Endometrium (tissue), 2 donors: ENCODE results near the gene MCF2L.
"Not testable (repeated sequence)": the region's sequence is repeated elsewhere in the genome, so short reads cannot be mapped to it uniquely, and the experiment has no call there.

ENCODE experiments used
- FAIRE-seq: peaks from 2 replicates; lab custom pipeline; 2012; peaks lifted over from hg19 to GRCh38; lab: Jason Lieb, UNC
- donor health status: control.
- donor health status: control.

MCF2L gene

DNA sequence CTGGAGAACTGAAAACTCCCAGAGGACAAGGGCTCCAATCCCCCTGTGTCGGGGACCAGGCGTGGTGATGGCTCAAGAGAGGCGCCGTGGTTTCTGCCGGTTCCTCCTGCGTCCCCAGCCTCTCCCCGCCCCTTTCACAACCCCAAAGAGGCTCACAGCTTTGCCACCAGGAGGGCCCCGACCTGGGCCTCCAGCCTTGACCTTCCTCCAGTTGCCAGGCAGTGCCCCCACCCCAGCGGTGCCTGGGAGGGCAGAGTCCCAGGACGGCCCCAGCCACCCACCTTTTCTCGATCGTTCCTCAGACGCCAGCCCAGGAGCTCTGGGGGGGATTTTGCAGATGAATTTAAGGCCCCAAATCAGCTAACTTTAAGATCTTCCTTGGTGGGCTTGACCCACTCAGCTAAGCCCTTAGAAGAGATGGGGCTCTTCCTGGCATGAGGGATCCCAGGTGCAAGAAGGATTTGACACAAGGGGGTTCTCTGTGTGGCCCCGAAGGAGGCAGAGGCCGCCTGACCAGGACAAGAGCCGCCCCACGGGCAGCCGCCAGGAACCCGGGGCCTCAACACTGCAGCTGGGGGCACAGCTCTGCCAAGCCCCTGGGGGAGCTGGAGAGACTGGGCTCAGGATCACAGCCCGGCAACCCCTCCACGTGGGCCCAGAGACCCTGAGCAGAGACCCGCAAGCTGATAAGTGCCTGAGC, 47.0 kb downstream of the MCF2L start:
- FAIRE-seq = no peak

DNA sequence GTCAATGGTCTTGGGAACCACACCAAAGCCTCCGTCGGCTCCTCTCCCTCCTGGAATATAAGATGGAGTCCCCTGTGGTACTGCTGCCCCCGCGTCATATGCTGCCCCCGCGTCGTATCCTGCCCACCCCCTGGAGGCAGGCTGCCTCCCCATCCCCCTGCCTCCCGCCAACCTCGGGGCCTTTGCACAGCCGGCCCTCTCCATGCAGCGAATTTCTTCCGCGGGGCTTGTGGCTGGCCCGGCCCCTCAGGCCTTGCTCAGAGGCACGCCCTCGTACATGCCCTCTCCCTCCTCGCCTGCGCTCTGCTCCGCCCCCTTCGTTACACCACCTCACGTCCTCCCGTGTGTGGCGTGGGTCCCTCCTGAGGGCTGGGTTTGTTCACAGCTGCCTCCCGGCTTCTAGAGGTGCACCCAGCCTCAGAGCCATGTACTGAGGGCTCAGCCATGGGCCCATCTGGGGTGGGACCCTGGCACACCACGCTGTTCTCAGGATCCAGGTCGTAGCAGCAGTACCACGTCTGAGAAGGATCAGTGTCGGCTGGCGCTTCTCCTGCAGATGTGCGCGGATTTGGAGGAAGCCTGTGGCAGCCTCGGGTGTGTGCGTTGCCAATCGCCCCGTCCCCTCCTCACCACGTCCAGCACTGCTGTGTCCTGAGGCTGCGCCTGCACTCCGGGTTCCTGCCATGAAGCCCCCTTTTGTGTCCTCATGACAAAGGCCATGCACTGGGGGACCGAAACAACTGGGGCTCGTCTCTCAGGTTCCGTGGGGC, 47.7 kb downstream of the MCF2L start:
- no peak for FAIRE-seq

DNA sequence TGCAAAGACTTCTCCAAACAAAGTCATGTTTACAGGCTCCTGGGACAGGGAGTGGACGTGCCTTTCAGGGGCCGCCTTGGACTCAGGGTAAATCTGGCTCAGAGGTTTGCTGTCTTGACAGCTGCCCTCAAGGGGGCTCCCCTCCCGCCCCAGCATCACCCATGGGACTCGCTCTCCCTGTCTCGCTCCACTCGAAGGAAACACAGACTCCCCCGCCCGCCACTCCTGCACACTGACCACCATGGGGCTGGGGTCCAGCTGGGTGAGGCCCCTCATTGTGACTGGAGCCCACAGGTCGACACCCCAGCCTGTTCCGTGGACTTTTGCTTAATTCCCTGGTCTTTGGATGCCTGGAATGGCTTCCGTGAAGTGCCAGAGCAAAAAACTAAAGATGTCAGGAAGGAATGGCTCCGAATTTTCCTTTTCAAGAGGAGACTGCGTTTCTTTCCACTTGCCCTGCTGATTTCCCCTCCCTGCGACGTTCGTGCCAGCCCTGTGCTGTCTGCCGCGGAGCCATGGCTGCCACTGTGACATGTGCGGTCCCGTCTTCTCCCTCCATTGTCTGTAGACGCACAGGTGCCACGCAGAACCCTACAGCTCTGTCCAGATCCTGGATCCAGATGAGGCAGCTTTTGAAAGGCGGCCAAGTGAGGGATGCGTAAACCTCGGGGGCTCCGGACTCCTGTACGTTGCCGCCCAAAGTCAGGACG, 48.6 kb downstream of the MCF2L start:
- no peak for FAIRE-seq

- no peak for FAIRE-seq
These were observed 49.9 kb downstream of the MCF2L start for GRCh38 chr13:113018676-113019465.

DNA sequence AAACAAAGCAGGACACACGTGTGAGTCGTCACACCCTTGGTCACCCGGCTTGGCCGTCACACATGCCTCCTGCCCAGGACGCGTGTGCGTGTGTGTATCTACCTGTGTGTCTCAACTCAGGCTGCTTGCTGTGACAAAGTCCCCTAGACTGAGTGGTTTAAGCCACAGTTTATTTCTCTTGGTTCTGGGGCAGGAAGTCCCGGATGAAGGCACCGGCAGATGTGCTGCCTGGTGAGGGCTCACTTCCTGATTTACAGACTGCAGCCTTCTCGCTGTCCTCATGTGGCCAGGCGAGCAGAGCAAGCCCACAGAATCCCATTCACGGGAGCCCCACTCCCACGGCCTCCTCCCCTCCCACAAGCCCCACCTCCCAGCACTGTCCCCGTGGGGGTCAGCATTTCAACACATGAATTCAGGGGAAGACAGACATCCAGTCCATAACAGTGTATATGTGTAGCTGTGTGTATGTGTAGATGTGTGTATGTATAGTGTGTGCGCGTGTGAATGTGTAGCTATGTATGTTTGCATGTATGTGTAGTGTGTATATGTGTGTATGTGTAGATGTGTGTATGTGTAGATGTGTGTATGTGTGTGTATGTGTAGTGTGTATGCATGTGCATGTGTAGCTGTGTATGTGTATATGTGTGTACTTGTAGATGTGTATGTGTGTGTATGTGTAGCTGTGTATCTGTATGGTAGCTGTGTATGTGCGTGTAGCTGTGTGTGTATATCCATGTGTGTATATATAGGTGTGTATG, 51.5 kb downstream of the MCF2L start:
- no peak for FAIRE-seq

DNA sequence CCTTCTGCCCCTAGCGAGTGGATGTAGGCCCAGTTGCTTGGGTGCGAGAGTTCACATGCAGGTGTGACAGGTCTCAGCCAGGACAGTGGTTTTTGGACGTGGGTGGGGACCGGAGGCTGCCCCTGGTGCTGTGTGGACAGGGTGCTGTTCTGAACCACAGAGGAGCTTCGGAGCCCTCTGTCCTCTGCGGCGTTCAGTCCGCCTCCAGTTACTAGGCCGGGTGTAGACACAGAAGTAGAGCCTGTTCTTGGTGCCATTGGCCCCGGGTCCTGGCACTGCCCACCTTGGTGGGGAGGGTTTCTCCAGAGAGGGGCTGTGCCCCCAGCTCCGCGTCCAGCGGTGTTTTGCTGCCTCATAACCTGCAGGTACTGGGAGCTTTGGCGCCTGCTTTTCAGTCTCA, 52.4 kb downstream of the MCF2L start:
- FAIRE-seq = no peak

- FAIRE-seq = no peak
These were observed 52.8 kb downstream of the MCF2L start for GRCh38 chr13:113021811-113022210.

GRCh38 chr13:113022391-113022744, 53.4 kb downstream of the MCF2L start:
- FAIRE-seq = no peak

GRCh38 chr13:113022745-113023574, 53.9 kb downstream of the MCF2L start:
- no peak for FAIRE-seq

GRCh38 chr13:113023694-113024430, 54.8 kb downstream of the MCF2L start:
- FAIRE-seq = no peak

GRCh38 chr13:113024466-113024865, 55.5 kb downstream of the MCF2L start:
- FAIRE-seq = no peak

DNA sequence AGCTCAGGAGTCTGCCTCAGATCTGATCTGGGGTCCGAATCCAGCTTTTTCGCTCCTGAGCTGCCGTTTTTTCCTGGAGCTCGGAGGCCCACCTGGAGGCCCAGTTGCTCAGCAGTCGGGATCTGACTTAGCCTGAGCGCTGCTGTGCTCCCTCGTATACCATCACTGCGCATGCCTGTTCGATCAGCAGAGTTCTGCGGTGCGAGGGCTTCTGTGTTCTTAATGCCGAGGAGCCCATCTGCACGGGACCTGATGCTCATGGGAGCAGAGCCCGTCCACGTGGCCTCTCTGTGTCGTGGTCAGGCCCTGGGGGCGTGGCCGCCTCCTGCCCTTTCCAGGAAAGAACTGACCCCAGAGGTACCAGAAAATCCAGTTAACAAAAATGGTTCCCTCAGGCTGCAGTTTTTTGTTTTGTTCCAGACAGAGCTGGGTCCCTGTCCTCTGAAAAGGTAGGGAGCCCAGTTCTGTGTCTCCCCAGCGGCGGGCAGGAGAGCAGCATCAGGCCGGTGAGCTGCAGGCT, 57.4 kb downstream of the MCF2L start:
- no peak for FAIRE-seq

DNA sequence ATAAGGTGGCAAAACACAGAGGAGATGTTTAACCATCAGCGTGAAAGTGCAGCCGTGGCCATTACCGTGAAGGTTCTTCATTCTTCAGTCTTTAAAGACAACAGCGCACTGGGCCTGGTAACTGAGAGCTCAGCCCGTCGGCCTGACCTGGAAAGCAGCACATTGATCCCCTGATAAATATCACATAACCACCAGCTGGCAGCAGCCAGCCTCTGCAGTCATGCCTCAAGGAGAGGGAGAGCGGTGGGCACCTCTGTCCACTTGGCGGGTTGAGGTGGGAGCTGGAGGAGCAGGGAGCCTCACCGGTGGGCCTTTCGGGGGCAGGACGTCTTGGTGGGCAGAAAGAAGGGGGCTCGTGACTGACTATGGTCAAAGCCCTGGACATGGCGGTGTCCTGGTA, 58.1 kb downstream of the MCF2L start:
- no peak for FAIRE-seq

- FAIRE-seq = no peak
These were observed 58.6 kb downstream of the MCF2L start for GRCh38 chr13:113027566-113027965.

DNA sequence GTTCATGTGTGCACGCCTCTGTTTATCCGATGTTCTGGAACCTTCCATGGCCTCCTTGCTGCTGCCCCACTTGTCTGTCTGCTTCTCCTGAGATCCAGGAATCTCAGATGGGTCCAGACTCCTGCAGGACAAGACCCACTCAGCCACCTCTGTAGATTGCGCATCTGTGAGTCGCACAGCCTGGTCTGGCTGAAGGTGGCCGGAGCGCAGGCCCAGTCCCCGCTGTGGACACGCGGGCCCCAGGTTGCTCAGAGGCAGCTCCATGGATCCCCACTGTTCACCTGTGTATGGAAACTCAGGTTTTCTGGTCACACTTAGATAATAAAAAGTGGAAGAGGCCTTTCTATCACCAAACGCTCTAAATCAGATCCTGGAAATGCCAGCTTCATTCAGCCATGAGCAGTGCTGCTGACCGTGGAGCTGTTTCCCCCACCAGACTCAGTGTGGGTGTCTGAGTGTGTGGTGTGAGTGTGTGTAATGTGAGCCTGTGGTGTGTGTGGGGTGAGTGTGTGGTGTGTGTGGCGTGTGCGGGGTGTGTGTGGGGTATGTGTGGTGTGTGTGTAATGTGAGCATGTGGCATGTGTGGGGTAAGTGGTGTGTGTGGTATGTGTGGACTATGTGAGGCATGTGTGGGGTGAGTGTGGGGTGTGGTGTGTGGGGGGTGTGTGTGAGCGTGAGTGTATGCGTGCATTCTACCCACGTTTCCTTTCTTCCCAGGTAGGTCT, 59.5 kb downstream of the MCF2L start:
- FAIRE-seq = no peak

DNA sequence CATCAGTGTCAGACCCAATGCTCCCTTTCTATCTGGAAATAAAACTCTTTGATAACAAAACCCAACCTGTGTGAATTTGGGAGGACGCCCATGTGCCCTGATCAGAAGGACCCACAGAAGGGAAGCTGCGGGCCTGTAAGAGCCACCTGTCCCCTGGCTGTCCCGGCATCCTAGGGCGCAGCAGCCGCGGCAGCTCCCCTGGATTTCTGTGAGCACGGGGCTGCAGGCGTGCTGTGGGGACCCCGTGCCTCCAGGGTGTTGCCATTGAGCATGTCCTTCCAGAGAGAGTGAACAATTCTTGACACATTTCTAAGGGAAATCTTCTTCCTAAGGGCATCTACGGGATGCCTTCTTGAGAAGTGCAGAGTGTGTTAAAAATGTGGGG, 60.0 kb downstream of the MCF2L start:
- FAIRE-seq = no peak

GRCh38 chr13:113029487-113030258, 60.7 kb downstream of the MCF2L start:
- no peak for FAIRE-seq

DNA sequence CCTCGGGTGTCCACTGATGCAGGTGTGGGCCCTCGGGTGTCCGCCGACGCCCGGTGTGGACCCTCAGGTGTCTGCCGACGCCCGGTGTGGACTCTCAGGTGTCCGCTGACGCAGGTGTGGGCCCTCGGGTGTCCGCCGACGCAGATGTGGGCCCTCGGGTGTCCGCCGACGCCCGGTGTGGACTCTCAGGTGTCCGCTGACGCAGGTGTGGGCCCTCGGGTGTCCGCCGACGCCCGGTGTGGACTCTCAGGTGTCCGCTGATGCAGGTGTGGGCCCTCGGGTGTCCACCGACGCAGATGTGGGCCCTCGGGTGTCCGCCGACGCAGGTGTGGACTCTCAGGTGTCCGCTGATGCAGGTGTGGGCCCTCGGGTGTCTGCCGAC, 61.2 kb downstream of the MCF2L start:
- FAIRE-seq = not testable (repeated sequence)
